IMR-90 (cell line): Measurements from ENCODE around the gene TMTC1. TPM values are rescaled to one million over a fixed set of nuclear protein-coding genes. Genes with fewer than 3 reads are reported as not detected.

Experiments used
- ATAC-seq: fragments of 200-7000 bp; cut with Tn5 transposase; 2 replicates; pipeline ENCODE4 v1.9.1; 2020; ENCODE audit warnings: low read depth, mild to moderate bottlenecking, moderate library complexity
- BruUV-seq: library from RNA; stranded (reverse); fragments of 400-500 nt; replicated peaks from 2 replicates; lab custom pipeline; 2021; lab: Mats Ljungman, UMichigan
- CTCF ChIA-PET: fragments of 300-600 bp; formaldehyde crosslinking; extraction: SDS; loops from one replicate; lab custom pipeline; 2021; ENCODE audit warnings: antibody characterized with exemption; lab: Yijun Ruan, JAX
- POLR2A ChIA-PET: fragments of 300-600 bp; sonication (Branson Sonifier 250); formaldehyde crosslinking; loops from one replicate; lab custom pipeline; 2022; ENCODE audit warnings: antibody characterized with exemption; ENCODE audit not compliant: unreplicated experiment; lab: Charles Lee
- DNase-seq: peaks from one replicate; pipeline ENCODE4 v3.0.0; 2013
- H2AFZ ChIP-seq: replicated peaks from 2 replicates; pipeline ENCODE3; 2013; ENCODE audit warnings: low read length, mild to moderate bottlenecking; ENCODE audit not compliant: poor library complexity
- H2AK5ac ChIP-seq: 2 replicates; pipeline ENCODE4 v1.6.1; 2013; ENCODE audit warnings: low read depth, low read length, inconsistent platforms
- H2AK9ac ChIP-seq: replicated peaks from 2 replicates; pipeline ENCODE3; 2013; ENCODE audit warnings: mild to moderate bottlenecking, low read depth, low read length, moderate library complexity; ENCODE audit not compliant: poor library complexity
- H2BK120ac ChIP-seq: 2 replicates; pipeline ENCODE4 v1.6.1; 2013; ENCODE audit warnings: low read depth, low read length, inconsistent platforms
- H2BK15ac ChIP-seq: 3 replicates; pipeline ENCODE4 v1.6.1; 2013; ENCODE audit warnings: low read depth, low read length, inconsistent platforms
- H2BK20ac ChIP-seq: 2 replicates; pipeline ENCODE4 v1.6.1; 2013; ENCODE audit warnings: low read depth, mild to moderate bottlenecking, inconsistent platforms, low read length, moderate library complexity
- H2BK5ac ChIP-seq: 2 replicates; pipeline ENCODE4 v1.6.1; 2013; ENCODE audit warnings: mild to moderate bottlenecking, low read depth, low read length, inconsistent platforms; ENCODE audit not compliant: poor library complexity, severe bottlenecking
- H3K14ac ChIP-seq: replicated peaks from 2 replicates; pipeline ENCODE4 v1.6.1; 2013; ENCODE audit warnings: low read depth, low read length, inconsistent platforms
- H3K18ac ChIP-seq: 2 replicates; pipeline ENCODE4 v1.6.1; 2013; ENCODE audit warnings: low read depth, low read length, control low read depth
- H3K23ac ChIP-seq: 2 replicates; pipeline ENCODE4 v1.6.1; 2013; ENCODE audit warnings: low read depth, low read length, inconsistent platforms
- H3K27ac ChIP-seq: 2 replicates; pipeline ENCODE4 v1.5.1; 2013; ENCODE audit warnings: mild to moderate bottlenecking, control low read depth, low read length; ENCODE audit not compliant: insufficient read depth
- H3K27me3 ChIP-seq: 2 replicates; pipeline ENCODE4 v1.6.1; 2013; ENCODE audit warnings: low read length; ENCODE audit not compliant: control insufficient read depth, insufficient read depth
- H3K36me3 ChIP-seq: 2 replicates; pipeline ENCODE4 v1.6.1; 2013; ENCODE audit warnings: low read length, mixed read lengths; ENCODE audit not compliant: control insufficient read depth, insufficient read depth
- H3K4ac ChIP-seq: 2 replicates; pipeline ENCODE4 v1.6.1; 2013; ENCODE audit warnings: low read depth, low read length, inconsistent platforms
- H3K4me1 ChIP-seq: 2 replicates; pipeline ENCODE4 v1.6.1; 2013; ENCODE audit warnings: low read length, mixed read lengths; ENCODE audit not compliant: control insufficient read depth, insufficient read depth
- H3K4me2 ChIP-seq: 2 replicates; pipeline ENCODE4 v1.6.1; 2013; ENCODE audit warnings: low read depth, mild to moderate bottlenecking, control low read depth, low read length, moderate library complexity
- H3K4me3 ChIP-seq: 2 replicates; pipeline ENCODE4 v1.5.1; 2013; ENCODE audit warnings: low read depth, mild to moderate bottlenecking, control low read depth, low read length, moderate library complexity; ENCODE audit not compliant: insufficient read depth
- H3K56ac ChIP-seq: 2 replicates; pipeline ENCODE4 v1.6.1; 2013; ENCODE audit warnings: low read length, inconsistent platforms; ENCODE audit not compliant: insufficient read depth; ENCODE audit errors: extremely low read depth
- H3K79me1 ChIP-seq, 2 experiments: 2 replicates each; pipeline ENCODE4 v1.6.1; 2013; ENCODE audit warnings: low read length in 2 of 2, inconsistent platforms in 1 of 2, low read depth in 1 of 2
- H3K9ac ChIP-seq: 2 replicates; pipeline ENCODE4 v1.6.1; 2013; ENCODE audit warnings: low read depth, low read length, control low read depth
- H3K9me1 ChIP-seq: 2 replicates; pipeline ENCODE4 v1.6.1; 2013; ENCODE audit warnings: low read length, inconsistent platforms; ENCODE audit not compliant: insufficient read depth
- H3K9me3 ChIP-seq: 2 replicates; pipeline ENCODE4 v1.6.1; 2013; ENCODE audit warnings: low read length; ENCODE audit not compliant: control insufficient read depth, insufficient read depth
- H4K20me1 ChIP-seq: 2 replicates; pipeline ENCODE4 v1.6.1; 2013; ENCODE audit warnings: low read length, inconsistent platforms; ENCODE audit not compliant: insufficient read depth
- H4K5ac ChIP-seq: 2 replicates; pipeline ENCODE4 v1.6.1; 2013; ENCODE audit warnings: mild to moderate bottlenecking, low read depth, low read length, control low read depth
- H4K8ac ChIP-seq, 2 experiments: 2 replicates each; pipeline ENCODE4 v1.6.1; 2013; ENCODE audit warnings: low read depth in 2 of 2, low read length in 2 of 2, control low read depth in 1 of 2, inconsistent platforms in 1 of 2
- H4K91ac ChIP-seq: 2 replicates; pipeline ENCODE4 v1.6.1; 2013; ENCODE audit warnings: low read depth, low read length, inconsistent platforms; ENCODE audit not compliant: insufficient read depth
- BHLHE40 ChIP-seq: fragments of 150-350 bp; IDR thresholded peaks from 2 replicates; pipeline ENCODE4 v1.6.1; 2016; ENCODE audit warnings: mild to moderate bottlenecking, low read depth, low read length
- CEBPB ChIP-seq: IDR thresholded peaks from 2 replicates; pipeline ENCODE4 v1.6.1; 2012; ENCODE audit warnings: low read depth, low read length, improper control_type of control experiment
- CHD1 ChIP-seq: IDR thresholded peaks from 2 replicates; pipeline ENCODE4 v1.6.1; 2012; ENCODE audit warnings: low read depth, low read length, improper control_type of control experiment
- CTCF ChIP-seq: conservative IDR thresholded peaks from 2 replicates; pipeline ENCODE4 v1.5.1; 2012; ENCODE audit warnings: mild to moderate bottlenecking, low read depth, low read length, improper control_type of control experiment
- ELK1 ChIP-seq: fragments of 150-350 bp; IDR thresholded peaks from 2 replicates; pipeline ENCODE4 v1.6.1; 2016; ENCODE audit warnings: low read depth, mild to moderate bottlenecking, low read length, moderate library complexity, borderline replicate concordance
- FOS ChIP-seq: fragments of 150-350 bp; IDR thresholded peaks from 2 replicates; pipeline ENCODE4 v1.6.1; 2016; ENCODE audit warnings: low read depth, low read length
- MAFK ChIP-seq: IDR thresholded peaks from 2 replicates; pipeline ENCODE4 v1.6.1; 2012; ENCODE audit warnings: low read depth, low read length, improper control_type of control experiment
- MAZ ChIP-seq: IDR thresholded peaks from 2 replicates; pipeline ENCODE4 v1.6.1; 2012; ENCODE audit warnings: low read depth, mild to moderate bottlenecking, low read length, improper control_type of control experiment, moderate library complexity, borderline replicate concordance
- MXI1 ChIP-seq: IDR thresholded peaks from 2 replicates; pipeline ENCODE4 v1.6.1; 2012; ENCODE audit warnings: low read depth, mild to moderate bottlenecking, low read length, moderate library complexity, borderline replicate concordance
- NFE2L2 ChIP-seq: fragments of 150-350 bp; IDR thresholded peaks from 2 replicates; pipeline ENCODE4 v1.6.1; 2016; ENCODE audit warnings: low read depth, mild to moderate bottlenecking, low read length
- POLR2A ChIP-seq: IDR thresholded peaks from 2 replicates; pipeline ENCODE4 v1.6.1; 2012; ENCODE audit warnings: mild to moderate bottlenecking, low read depth, low read length
- RAD21 ChIP-seq: IDR thresholded peaks from 2 replicates; pipeline ENCODE4 v1.6.1; 2012; ENCODE audit warnings: low read length, improper control_type of control experiment
- RCOR1 ChIP-seq: IDR thresholded peaks from 2 replicates; pipeline ENCODE4 v1.6.1; 2012; ENCODE audit warnings: mild to moderate bottlenecking, low read length, improper control_type of control experiment; ENCODE audit not compliant: insufficient replicate concordance
- RFX5 ChIP-seq: IDR thresholded peaks from 2 replicates; pipeline ENCODE4 v1.8.0; 2012; ENCODE audit warnings: low read depth, mild to moderate bottlenecking, low read length, moderate library complexity
- SMC3 ChIP-seq: fragments of 150-350 bp; IDR thresholded peaks from 2 replicates; pipeline ENCODE4 v1.6.1; 2016; ENCODE audit warnings: low read depth, mild to moderate bottlenecking, antibody characterized with exemption, low read length, moderate library complexity
- WGBS, 2 experiments: methylation state at CpG; one replicate each; pipeline versions ENCODE4 v1.1.5 to v1.1.7; 2013; ENCODE audit warnings: missing lambda C conversion rate in 2 of 2; ENCODE audit not compliant: insufficient read length in 1 of 2; ENCODE audit errors: extremely low coverage in 2 of 2; 5-methylcytosine and 5-hydroxymethylcytosine counted together
- dilution Hi-C: fragments of 300-500 bp; cut with HindIII; formaldehyde crosslinking; loops from one replicate; pipeline ENCODE4 v1.14.3; 2018; ENCODE audit warnings: low sequenced_read_pairs; ENCODE audit not compliant: unreplicated experiment
- in situ Hi-C: fragments of 300-500 bp; cut with MboI; formaldehyde crosslinking; loops from 3 replicates; pipeline ENCODE4 v1.14.3; 2019; ENCODE audit warnings: low sequenced_read_pairs, inconsistent platforms, mixed read lengths
- intact Hi-C: fragments of 100-400 bp; cut with micrococcal nuclease; formaldehyde crosslinking; loops from 2 replicates; pipeline ENCODE4 v1.10.0; 2022
- polyA plus RNA-seq, 3 experiments: library from polyadenylated mRNA; depleted of rRNA; stranded (reverse); fragments of >200 nt; gene quantifications; 2 replicates each; pipeline ENCODE4 v1.2.3, GENCODE V29; 2012; ENCODE audit warnings: low replicate concordance in 1 of 3
- total RNA-seq: library from RNA; depleted of rRNA; stranded (reverse); fragments of >200 nt; gene quantifications from 2 replicates; pipeline ENCODE4 v1.2.3, GENCODE V29; 2012
- TF ChIP-seq, protein P1 (sequence below): fragments of 150-350 bp; IDR thresholded peaks from 2 replicates; pipeline ENCODE4 v1.6.1; 2017; ENCODE audit warnings: mild to moderate bottlenecking, antibody characterized with exemption, low read length, low read depth

TMTC1 gene
- total and polyA plus RNA-seq, 2 of the 4 experiments (the other 2 are of a cell fraction), result 12.5 to 36.4 TPM

DNA sequence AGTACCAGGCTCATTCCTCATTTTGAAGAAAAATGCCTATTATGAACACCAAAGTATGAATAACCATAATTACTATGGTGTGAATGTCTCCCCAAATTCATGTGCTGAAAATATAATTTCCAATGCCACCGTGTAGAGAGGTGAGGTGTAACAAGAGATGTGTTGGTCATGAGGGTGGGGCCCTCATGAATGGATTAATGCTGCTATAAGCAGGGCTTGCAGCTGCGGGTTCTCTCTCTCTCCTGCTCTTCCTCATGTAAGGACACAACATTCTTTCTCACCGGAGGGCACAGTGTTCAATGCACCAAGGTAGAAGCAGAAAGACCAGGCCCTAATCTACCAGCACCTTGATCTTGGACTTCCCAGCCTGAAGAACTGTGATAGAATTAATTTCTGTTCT, 70.0 kb downstream of the TMTC1 start:
- no peak overlapping the region for H2BK5ac ChIP-seq
- H3K27me3 ChIP-seq, result no peaks in the 10 kb centered on the region
- dilution Hi-C loops, result no loop called here
- intact Hi-C loops, result no loop called here
- H3K79me1 ChIP-seq, result peaks cover 6 to 14% of the 10 kb centered on the region in 2 experiments; a peak in 2 of 4 replicates
- no peaks in the 10 kb centered on the region; the same call in 1 of the 2 replicates for H4K20me1 ChIP-seq
- ChIA-PET CTCF (interaction anchor here (1.2 kb wide), 1 partner anchor 27 kb away, joined by 3 read pairs; no protein-coding TSS in a partner anchor), POLR2A (no interaction called here)
- peak overlapping the region; percentile 7; the same call in 1 of the 2 replicates for H3K27ac ChIP-seq
- WGBS, 2 experiments, result no CpG with 5 or more reads among the region's 3 CpGs
- H3K36me3 ChIP-seq, result peaks cover 6% of the 10 kb centered on the region; the same call in 1 of the 2 replicates
- H4K5ac ChIP-seq, result no peak overlapping the region
- no peak overlapping the region for H2BK120ac ChIP-seq
- DNase-seq (no peak), ATAC-seq (no peak)
- H4K91ac ChIP-seq, result no peak overlapping the region
- no peak overlapping the region for H3K56ac ChIP-seq
- H2BK15ac ChIP-seq, result no peak overlapping the region
- H3K23ac ChIP-seq, result no peak overlapping the region
- H3K4me3 ChIP-seq, result no peak overlapping the region
- no peak overlapping the region for H3K4me2 ChIP-seq
- no peak overlapping the region for H3K14ac ChIP-seq
- H2AK9ac ChIP-seq, result no peak overlapping the region
- H2AFZ ChIP-seq, result no peak overlapping the region
- no peak overlapping the region for H3K9ac ChIP-seq
- peaks cover 5% of the 10 kb centered on the region for H3K4me1 ChIP-seq
- H3K18ac ChIP-seq, result no peak overlapping the region
- BruUV-seq, result no TSS peak
- in situ Hi-C loops, result no loop called here
- H2BK20ac ChIP-seq, result no peak overlapping the region
- no peak overlapping the region; a peak in 1 of 4 replicates for H4K8ac ChIP-seq
- H3K9me3 ChIP-seq, result no peaks in the 10 kb centered on the region
- H3K4ac ChIP-seq, result no peak overlapping the region
- H2AK5ac ChIP-seq, result no peak overlapping the region
- peaks cover 6% of the 10 kb centered on the region; the same call in 1 of the 2 replicates for H3K9me1 ChIP-seq
- TF ChIP-seq RAD21 (no peak), CEBPB (no peak), POLR2A (no peak), MXI1 (no peak), SMC3 (no peak), BHLHE40 (no peak), NFE2L2 (no peak), CTCF (no peak), RCOR1 (no peak), RFX5 (no peak), FOS (no peak), ELK1 (no peak), MAFK (no peak), MAZ (no peak), CHD1 (no peak)
- TF ChIP-seq, protein P1, sequence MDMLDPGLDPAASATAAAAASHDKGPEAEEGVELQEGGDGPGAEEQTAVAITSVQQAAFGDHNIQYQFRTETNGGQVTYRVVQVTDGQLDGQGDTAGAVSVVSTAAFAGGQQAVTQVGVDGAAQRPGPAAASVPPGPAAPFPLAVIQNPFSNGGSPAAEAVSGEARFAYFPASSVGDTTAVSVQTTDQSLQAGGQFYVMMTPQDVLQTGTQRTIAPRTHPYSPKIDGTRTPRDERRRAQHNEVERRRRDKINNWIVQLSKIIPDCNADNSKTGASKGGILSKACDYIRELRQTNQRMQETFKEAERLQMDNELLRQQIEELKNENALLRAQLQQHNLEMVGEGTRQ, result no peak
